Esophagus squamous epithelium (tissue), 4 donors: ENCODE data around the gene EGFLAM.

Source experiments
- POLR2A ChIP-seq, 4 donors: fragments of 450-650 bp; IDR thresholded peaks; one replicate each; pipeline ENCODE4 v1.6.1; 2017; ENCODE audit warnings: antibody characterized with exemption in 4 of 4, mild to moderate bottlenecking in 4 of 4, moderate library complexity in 3 of 4
- TF ChIP-seq, protein P1 (sequence below), 6 experiments: fragments of 450-650 bp in 4 of 6; fragments of 200-600 bp in 2 of 6; sonication (generic) in 2 of 6; IDR thresholded peaks; one replicate each; pipeline ENCODE4 v1.5.1; 2016 to 2019; ENCODE audit warnings: antibody characterized with exemption in 6 of 6, mild to moderate bottlenecking in 4 of 6, moderate library complexity in 4 of 6

DNA sequence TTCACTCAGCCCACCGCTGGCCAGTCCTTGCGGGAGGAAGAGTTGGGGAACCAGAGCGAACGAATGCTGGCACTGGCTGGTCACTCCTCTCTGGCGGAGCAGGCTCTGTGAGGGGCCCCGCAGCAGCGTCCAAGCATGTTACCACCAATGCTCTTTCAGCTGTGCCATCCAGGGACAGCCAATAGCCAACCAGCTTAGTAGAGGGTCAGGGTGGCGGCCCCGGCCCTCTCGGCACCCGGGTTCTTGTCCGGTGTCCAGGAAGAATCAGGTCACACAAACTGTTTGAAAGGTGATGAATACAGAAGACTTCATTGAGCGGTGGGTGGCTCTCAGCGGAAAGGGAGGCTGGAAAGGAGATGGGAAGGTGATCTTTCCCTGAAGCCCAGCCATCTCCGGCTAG lies 135.3 kb downstream of the EGFLAM start:
- TF ChIP-seq POLR2A (IDR thresholded peaks at IDR 0.05), result no peak
- TF ChIP-seq, protein P1, sequence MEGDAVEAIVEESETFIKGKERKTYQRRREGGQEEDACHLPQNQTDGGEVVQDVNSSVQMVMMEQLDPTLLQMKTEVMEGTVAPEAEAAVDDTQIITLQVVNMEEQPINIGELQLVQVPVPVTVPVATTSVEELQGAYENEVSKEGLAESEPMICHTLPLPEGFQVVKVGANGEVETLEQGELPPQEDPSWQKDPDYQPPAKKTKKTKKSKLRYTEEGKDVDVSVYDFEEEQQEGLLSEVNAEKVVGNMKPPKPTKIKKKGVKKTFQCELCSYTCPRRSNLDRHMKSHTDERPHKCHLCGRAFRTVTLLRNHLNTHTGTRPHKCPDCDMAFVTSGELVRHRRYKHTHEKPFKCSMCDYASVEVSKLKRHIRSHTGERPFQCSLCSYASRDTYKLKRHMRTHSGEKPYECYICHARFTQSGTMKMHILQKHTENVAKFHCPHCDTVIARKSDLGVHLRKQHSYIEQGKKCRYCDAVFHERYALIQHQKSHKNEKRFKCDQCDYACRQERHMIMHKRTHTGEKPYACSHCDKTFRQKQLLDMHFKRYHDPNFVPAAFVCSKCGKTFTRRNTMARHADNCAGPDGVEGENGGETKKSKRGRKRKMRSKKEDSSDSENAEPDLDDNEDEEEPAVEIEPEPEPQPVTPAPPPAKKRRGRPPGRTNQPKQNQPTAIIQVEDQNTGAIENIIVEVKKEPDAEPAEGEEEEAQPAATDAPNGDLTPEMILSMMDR (IDR thresholded peaks at IDR 0.05), result no peak
